Measurements from ENCODE around the gene CTNNB1.

Gene CTNNB1

GRCh38 chr3:41193794-41194539 lies 5.3 kb upstream of the CTNNB1 start:
- DNase-seq: no peak

- DNase-seq: no peak
These were observed 4.6 kb upstream of the CTNNB1 start for GRCh38 chr3:41194701-41195100.

GRCh38 chr3:41195946-41196345 lies 3.4 kb upstream of the CTNNB1 start:
- no peak for DNase-seq

- no peak for DNase-seq
These were observed 2.5 kb upstream of the CTNNB1 start for GRCh38 chr3:41196499-41197410.

- DNase-seq: no peak
These were observed 1.3 kb upstream of the CTNNB1 start for GRCh38 chr3:41198046-41198445.

- peak; percentile 11 for DNase-seq
These were observed 779 bp upstream of the CTNNB1 start for GRCh38 chr3:41198526-41198925.

- peak; percentile 18 for DNase-seq
These were observed 762 bp downstream of the CTNNB1 start for GRCh38 chr3:41199866-41200668.

- DNase-seq: no peak
These were observed 1.3 kb downstream of the CTNNB1 start for GRCh38 chr3:41200669-41201021.

- DNase-seq: no peak
These were observed 2.9 kb downstream of the CTNNB1 start for GRCh38 chr3:41202075-41202833.

GRCh38 chr3:41202834-41203345 lies 3.6 kb downstream of the CTNNB1 start:
- DNase-seq: no peak

- no peak for DNase-seq
These were observed 5.1 kb downstream of the CTNNB1 start for GRCh38 chr3:41204369-41204768.

GRCh38 chr3:41205591-41205990 lies 6.3 kb downstream of the CTNNB1 start:
- DNase-seq: no peak

- no peak for DNase-seq
These were observed 8.1 kb downstream of the CTNNB1 start for GRCh38 chr3:41207355-41207754.

- no peak for DNase-seq
These were observed 9.4 kb downstream of the CTNNB1 start for GRCh38 chr3:41208507-41209220.

- no peak for DNase-seq
These were observed 10.3 kb downstream of the CTNNB1 start for GRCh38 chr3:41209646-41210045.

GRCh38 chr3:41210966-41211365 lies 11.7 kb downstream of the CTNNB1 start:
- DNase-seq: no peak

GRCh38 chr3:41212088-41212487 lies 12.8 kb downstream of the CTNNB1 start:
- DNase-seq: no peak

GRCh38 chr3:41213588-41213987 lies 14.3 kb downstream of the CTNNB1 start:
- DNase-seq: no peak

- DNase-seq: no peak
These were observed 17.1 kb downstream of the CTNNB1 start for GRCh38 chr3:41216422-41216821.

- no peak for DNase-seq
These were observed 17.7 kb downstream of the CTNNB1 start for GRCh38 chr3:41216993-41217392.

GRCh38 chr3:41219424-41219823 lies 20.1 kb downstream of the CTNNB1 start:
- no peak for DNase-seq

Measured in NCI-H748 treated with DMSO at 0.1 percent for 48 hours (cell line).